CD4-positive, alpha-beta T cell treated with Interleukin-15 for 4 hours (primary cell): ENCODE results near the gene KRTAP4-2.
"Not testable (repeated sequence)": the region's sequence is repeated elsewhere in the genome, so short reads cannot be mapped to it uniquely, and the experiment has no call there.

Experiments
- DNase-seq: peaks from one replicate; pipeline ENCODE4 v3.0.0-alpha.2; 2020; ENCODE audit warnings: low spot score

KRTAP4-2 gene

DNA sequence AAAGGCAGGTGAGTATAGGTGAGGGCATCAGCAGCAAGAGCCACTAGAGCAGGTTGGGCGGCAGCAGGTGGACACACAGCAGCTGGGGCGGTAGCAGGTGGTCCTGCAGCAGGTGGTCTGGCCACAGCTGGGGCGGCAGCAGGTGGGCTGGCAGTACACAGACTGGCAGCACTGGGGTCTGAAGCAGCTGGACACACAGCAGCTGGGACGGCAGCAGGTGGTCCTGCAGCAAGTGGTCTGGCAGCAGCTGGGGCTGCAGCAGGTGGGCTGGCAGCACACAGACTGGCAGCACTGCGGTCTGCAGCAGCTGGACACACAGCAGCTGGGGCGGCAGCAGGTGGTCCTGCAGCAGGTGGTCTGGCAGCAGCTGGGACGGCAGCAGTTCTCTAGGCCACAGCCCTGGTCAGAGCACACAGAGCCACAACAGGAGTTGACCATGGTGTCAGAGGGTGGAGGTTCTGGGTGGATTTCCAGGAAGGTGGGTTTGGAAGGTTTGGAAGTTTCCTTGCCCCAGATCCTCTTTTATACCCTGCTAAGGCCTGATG, at the start of gene KRTAP4-2:
Gene KRTAP4-2 (minus strand): TSS at position 495 of the 545 bp plus-strand sequence. CDS start 57 bp downstream, at position 438.
- DNase-seq = no peak

DNA sequence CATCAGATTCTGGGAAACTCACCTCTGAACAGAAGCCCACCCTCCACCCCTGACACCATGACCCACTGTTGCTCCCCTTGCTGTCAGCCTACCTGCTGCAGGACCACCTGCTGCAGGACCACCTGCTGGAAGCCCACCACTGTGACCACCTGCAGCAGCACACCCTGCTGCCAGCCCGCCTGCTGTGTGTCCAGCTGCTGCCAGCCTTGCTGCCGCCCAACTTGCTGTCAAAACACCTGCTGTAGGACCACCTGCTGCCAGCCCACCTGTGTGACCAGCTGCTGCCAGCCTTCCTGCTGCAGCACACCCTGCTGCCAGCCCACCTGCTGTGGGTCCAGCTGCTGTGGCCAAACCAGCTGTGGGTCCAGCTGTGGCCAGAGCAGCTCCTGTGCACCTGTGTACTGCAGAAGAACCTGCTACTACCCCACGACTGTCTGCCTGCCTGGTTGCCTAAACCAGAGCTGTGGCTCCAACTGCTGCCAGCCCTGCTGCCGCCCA, 48.6 kb upstream of the KRTAP4-2 start, which contains the start of gene KRTAP9-2:
Gene KRTAP9-2 (plus strand): TSS at position 51 of the 498 bp plus-strand sequence. CDS start 7 bp downstream, at position 58.
- not testable (repeated sequence) for DNase-seq

DNA sequence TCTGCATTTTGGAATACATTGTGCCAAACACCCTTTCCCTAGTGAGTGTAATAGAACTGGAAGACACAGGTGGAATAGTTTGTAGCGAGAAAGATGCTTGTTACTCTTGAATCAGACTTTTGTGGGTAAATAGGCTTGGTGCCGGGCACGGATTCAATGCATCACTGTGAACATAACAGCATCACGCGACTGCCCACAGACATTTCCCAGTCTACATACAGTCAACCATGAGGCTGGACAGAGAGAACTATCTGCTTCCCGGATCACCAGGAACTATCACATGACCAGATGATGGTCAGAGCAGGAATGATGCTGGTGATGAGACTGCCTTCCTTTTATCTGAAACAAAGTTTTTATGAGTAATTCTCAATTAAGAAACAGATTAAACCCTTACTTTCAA, 48.0 kb upstream of the KRTAP4-2 start:
- no peak for DNase-seq

DNA sequence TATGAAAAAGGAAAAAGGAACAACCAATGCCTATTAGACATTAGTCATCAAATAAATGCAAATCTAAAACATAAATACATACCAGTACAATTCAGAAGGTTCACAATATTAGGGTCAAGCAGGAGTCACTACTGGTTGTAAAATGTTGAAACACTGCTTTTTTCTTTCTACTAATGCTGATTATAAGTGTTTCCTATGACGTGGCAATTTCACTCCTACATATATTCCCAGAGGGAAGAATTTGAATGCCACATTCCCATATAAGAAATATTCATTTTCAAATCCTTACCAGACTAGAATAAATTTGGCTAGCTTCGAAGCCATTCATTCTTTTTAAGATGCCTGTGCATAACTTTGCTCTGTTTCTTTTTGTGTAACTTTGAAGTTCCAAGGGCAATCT, 45.8 kb upstream of the KRTAP4-2 start:
- no peak for DNase-seq

DNA sequence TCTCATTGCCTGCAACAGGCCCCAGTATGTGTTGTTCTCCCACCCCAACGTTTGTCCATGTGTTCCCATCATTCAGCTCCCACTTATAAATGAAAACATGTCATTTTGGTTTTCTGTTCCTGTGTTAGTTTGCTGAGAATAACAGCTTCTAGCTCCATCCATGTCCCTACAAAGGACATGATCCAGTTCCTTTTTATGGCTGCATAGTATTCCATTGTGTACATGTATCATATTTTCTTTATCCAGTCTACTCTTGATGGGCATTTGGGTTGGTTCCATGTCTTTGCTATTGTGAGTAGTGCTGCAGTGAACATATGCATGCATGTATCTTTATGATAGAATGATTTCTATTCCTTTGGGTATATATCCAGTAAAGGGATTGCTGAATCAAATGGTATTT, 37.7 kb upstream of the KRTAP4-2 start:
- DNase-seq = no peak

DNA sequence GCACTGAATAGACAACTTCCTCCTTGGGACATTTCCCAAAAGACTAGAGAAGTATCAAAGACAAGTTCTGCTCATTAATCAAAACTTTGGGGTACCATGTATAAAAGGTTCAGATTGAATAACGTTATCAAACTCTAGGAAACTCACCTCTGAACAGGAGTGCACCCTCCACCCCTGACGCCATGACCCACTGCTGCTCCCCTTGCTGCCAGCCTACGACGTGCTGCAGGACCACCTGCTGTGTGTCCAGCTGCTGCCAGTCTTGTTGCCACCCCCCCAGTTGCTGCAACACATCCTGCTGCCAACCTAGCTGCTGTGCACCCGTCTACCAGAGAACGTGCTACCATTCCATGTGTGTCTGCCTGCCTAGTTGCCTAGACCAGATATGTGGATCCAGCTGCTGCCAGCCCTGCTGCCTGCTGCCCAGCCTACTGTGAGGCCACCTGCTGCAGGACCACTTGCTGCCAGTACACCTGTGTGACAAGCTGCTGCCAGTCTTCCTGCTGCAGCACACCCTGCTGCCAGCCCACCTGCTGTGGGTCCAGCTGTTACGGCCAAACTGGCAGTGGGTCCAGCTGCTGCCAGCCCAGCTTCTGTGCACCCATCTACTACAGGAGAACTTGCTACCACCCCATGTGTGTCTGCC, 34.6 kb upstream of the KRTAP4-2 start:
- no peak for DNase-seq

DNA sequence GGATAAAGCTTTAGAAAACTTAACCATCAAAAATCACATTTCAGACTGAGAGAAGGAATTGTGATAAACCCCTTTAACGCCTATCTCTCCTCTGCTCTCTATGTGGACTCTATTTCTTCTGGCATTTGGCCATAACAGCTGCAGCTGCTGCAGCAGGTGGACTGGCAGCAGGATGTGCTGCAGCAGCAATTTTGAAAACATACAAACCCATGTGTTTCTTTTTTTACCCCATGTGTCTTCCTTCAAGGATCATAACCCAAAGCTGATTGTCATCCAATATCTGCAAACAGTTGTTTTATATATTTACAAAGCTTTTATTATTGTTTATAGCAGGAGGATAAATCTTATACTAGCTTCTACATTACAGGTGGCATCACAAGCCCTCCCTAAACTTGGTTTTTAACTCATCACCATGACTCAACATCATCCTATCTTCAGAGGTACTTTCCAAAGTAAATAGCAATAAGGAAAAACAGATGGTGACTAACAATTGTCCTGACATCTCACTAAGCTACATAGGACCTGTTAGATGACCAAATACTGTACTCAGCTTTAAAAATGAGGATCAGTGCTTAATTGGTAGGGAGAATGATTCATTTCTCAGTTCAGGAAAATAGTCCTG, 33.9 kb upstream of the KRTAP4-2 start:
- no peak for DNase-seq

DNA sequence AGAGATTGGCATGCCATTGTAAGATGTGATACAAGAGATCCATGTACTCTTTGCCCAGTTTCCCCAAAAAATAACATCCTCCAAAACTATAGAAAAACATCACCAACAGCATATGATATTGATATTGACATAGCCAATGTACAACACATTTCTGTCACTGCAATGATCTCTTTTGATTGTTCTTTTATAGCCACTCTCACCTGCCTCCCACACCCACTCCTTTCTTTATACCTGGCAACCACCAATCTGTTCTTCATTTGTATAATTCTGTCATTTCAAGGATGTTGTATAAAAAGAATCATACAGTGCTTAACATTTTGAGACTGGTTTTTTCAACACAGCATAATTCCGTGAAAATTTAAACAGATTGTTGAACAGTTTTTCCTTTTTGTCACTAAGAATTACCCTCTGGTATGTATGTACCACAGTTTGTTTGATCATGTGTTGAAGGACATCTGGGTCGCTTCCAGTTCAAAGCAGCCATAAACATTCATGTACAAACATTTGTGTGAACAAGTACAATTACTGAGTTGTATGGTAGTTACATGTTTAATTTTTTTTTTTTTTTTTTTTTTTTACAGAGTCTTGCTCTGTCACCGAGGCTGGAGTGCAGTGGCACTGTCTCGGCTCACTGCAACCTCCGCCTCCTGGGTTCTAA, 21.5 kb upstream of the KRTAP4-2 start:
- DNase-seq = no peak

DNA sequence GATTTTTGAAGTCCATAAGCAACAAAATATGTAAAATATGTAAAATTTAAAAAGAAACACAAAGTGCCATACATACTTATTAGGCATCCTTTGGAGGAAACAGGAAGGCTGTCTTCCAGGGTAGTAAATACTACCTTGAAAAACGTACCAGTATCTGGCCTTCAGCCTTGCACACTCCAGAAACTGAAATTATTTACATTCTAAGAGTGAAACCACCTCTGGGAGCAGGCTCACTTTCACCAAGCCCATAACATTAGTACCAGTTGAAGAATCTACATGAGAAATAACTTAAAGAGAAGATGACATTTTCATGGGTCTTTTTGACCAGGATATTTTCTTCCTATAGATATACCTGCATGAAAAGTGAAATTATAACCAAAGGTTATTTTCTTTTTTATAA, 18.0 kb upstream of the KRTAP4-2 start:
- DNase-seq = no peak

DNA sequence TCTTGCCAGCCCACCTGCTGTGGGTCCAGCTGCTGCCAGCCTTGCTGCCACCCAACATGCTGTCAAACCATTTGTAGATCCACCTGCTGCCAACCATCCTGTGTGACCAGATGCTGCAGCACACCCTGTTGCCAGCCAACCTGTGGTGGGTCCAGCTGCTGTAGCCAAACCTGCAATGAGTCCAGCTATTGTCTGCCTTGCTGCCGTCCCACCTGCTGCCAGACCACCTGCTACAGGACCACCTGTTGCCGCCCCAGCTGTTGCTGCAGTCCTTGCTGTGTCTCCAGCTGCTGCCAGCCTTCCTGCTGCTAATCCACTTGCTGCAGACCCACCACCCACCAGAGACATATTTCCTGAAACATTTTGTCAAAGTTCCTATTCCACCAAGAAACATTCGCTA, 12.3 kb upstream of the KRTAP4-2 start:
- DNase-seq = no peak

DNA sequence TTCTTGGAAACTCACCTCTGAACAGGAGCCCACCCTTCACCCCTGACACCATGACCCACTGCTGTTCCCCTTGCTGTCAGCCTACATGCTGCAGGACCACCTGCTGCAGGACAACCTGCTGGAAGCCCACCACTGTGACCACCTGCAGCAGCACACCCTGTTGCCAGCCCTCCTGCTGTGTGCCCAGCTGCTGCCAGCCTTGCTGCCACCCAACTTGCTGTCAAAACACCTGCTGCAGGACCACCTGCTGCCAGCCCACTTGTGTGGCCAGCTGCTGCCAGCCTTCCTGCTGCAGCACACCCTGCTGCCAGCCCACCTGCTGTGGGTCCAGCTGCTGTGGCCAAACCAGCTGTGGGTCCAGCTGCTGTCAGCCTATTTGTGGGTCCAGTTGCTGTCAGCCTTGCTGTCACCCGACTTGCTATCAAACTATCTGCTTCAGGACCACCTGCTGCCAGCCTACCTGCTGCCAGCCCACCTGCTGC, 11.9 kb upstream of the KRTAP4-2 start, which contains the start of gene KRTAP9-1:
Gene KRTAP9-1 (plus strand): TSS at position 51 of the 482 bp plus-strand sequence. CDS start 0 bp downstream, at position 51.
- not testable (repeated sequence) for DNase-seq

DNA sequence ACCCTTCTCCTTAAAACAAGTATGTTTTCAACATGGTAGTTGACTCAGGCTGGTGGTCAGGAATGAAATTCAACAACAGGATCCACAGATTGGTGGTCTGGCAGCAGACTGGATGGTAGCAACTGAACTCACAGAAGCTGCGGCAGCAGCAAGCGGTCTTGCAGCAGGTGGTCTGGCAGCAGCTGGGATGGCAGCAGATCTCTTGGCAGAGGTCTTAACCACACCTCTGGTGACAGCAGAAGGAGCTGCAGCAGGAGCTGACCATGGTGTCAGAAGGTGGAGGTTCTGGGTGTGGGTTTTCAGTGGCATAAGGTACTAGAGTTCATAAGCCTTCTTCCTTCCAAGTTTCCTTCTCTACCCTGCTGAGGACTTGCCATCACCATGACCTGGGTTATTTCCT, 8.9 kb upstream of the KRTAP4-2 start:
- DNase-seq = no peak

DNA sequence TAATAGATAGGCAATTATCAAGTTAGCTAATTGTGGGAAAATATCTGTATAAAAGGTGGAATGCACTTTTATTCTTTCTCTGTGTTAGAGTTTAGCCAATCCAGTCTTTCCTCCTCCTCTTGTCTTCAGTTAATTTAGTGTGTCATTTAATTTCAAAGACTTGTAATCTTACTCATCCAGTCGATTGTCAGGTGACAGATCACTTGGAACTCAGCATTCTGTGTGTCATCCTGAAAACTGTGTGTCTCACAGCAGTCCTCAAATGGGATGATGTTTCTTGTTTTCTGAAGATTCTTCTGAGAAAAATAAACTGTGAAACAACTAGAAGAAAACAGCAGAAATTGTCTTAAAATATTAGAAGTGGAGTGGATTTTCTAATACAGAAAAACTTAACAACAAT, 7.0 kb upstream of the KRTAP4-2 start:
- no peak for DNase-seq

DNA sequence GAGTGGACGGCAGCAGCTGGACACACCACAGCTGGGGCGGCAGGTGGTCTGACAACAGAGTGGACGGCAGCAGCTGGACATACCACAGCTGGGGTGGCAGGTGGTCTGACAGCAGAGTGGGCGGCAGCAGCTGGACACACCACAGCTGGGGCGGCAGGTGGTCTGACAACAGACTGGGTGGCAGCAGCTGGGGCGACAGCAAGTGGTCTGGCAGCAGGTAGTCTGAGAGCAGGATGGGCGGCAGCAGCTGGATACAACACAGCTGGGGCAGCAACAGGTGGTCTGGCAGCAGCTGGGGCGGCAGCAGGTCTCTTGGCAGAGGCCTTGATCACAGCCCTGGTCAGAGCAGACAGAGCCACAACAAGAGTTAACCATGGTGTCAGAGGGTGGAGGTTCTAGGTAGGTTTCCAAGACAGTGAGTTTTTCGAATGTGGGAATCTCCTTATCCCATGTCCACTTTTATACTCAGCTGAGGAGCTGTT, 6.5 kb upstream of the KRTAP4-2 start, which contains the start of gene KRTAP4-1:
Gene KRTAP4-1 (minus strand): TSS at position 432 of the 482 bp plus-strand sequence. CDS start 57 bp downstream, at position 375.
- no peak for DNase-seq

DNA sequence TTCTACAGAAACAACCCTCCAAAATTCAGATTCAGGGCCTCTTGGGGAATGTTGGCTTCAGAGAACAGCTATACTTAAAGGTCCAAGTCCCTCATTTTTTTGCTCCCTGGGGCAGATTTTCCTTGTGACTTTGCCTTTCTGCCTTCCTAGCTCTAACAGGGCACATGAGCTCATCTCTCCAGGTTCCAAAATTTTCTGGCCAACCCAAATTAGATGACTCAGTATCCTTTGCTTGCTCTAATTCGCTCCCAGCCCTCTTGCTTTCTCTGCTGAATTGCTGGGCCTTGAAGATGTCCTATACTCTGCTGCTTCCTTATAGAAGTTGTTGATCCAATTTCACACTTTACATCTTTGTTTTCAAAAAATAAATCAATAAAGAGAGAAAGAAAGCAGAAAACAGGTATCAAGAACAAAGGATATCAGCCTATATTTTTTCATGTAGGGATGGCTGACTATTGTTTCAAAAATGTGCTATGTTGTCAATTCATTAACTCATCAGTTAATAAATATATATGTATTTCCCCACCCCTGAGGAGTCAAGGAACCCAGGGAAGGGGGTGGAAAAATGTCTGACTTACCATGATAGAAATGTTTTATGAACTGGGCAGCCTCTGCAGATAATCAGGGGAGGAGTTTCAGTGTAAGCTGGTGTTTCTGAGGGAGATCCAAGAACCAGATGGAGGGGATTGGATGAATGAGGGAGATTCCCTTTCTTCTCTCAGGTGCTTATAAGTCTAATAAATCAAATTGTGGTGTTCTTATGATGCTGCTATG, 1.0 kb upstream of the KRTAP4-2 start:
- no peak for DNase-seq

DNA sequence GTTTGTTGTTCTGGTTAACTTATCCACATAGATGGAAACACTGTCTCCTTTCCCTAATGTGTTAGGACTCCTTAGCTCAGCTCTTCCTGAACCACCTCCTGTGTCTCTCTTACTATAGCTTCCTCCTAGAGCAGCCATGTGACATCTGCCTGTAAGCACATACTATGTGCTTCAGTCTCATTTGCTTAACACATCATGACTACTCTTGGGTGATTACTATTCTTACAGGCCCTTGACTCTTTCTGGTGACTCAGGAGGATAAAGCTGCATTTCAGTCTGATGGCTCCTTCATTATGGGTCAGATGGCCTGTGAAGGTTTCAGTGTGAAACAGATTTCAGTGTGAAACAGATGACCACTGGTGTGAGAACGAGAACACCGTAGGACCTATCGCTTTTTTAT, 320 bp upstream of the KRTAP4-2 start:
- DNase-seq = no peak

DNA sequence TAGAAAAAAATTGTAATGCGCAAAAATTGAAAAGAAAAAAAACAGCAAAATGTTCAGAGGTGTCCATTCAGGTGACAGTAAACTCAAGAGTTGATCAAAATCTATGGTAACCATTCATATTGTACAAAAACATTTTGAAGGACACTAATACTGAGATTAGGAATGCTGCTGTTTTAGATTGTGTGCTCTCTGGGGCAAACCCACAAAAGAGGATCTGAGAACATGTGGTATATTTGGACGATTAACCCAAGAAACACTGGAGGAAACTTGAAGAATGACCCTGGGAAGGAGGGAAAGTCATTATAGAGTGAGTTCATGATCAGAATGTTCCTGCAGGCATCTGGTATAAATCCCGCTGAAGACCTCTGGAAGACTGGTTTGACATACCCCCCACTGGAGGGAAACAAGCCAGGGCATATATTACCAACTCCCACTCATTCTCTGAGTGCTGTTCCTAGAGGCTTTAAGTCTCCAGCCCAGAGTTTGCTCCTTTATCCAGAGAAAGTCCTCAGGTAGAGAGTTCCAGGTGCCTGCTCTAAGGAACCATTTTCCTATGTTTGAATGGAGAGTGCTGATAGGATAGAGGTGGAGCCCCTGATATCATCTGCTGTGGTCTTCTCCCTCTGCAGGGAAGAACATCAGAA, 1.2 kb downstream of the KRTAP4-2 start:
- DNase-seq = no peak

DNA sequence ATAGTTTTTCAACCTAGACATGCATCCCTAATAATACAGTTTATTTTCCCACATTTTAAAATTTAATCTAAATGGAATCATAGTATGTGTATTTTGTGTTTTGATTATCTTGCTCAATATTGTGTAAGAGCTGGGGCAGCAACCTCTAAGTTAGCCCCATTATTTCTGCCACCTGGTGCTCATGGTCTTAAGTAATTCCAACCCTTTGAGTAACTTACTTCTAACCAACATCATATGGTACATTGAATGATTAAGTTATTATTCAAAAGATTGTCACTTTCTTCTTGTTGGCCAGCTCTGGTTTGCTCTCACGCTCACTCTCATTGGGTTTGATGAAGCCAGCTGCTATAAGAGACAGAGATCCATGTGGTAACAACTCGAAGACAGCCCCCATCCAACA, 6.1 kb downstream of the KRTAP4-2 start:
- DNase-seq = no peak

DNA sequence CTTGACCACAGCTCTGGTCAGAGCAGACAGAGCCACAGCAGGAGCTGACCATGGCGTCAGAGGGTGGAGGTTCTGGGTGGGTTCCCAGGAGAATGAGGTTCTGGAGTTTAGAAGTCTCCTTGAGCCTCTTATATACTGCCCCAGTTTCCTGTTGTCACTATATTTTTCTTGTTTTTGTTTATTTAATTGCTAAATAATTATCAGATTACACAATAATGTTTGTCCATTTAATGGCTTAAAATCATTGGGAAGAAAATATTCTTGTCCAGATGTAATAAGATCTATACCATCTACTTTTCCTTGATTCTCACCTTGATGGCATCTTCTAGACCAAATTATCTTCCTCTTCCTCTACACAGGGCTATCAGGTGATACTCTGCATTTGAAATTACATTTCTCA, 9.9 kb downstream of the KRTAP4-2 start, which contains the start of gene KRTAP4-3:
Gene KRTAP4-3 (minus strand): TSS at position 101 of the 400 bp plus-strand sequence. CDS start 49 bp downstream, at position 52.
- no peak for DNase-seq

DNA sequence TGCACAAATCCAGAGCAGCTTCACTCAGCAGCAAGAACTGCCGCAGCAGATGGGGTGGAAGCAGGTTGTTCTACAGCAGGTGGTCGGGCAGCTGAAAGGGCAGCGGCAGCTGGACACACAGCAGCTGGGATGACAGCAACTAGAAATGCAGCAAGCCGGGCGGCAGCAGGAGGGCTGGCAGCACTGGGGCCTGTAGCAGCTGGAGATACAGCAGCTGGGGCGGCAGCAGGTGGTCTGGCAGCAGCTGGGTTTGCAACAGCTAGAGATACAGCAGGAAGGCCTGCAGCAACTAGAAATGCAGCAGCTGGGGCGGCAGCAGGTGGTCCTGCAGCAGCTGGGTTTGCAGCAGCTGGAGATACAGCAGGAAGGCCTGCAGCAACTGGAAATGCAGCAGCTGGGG, 10.5 kb downstream of the KRTAP4-2 start:
- no peak for DNase-seq

DNA sequence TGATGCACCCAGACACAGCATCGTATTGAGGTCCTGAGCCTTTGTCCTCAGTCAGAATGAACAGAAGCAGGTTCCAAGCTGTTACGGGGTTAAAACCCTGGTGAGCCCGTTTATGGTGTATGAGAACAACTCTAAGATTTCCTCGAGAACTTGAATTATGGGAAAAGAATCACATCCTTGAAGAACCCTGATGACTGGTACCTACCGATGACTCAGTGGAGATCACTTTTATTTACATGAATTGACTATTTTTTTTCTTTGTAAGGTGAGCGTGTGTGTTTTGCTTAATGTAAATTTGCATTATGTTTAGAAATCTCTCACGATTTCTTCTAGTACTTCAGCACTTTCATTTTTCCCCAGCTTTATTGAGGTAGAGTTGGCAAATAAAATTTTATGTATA, 14.2 kb downstream of the KRTAP4-2 start:
- DNase-seq = no peak
